ENCODE measurements around the gene GPC6.

The GPC6 gene

GRCh38 chr13:93806861-93807260 lies 580.3 kb downstream of the GPC6 start:
- no peak overlapping the region for H3K27ac ChIP-seq (replicated peaks; ENCODE audit: low read length)
- no peak for DNase-seq (ENCODE audit: low spot score)
- H3K27me3 ChIP-seq (ENCODE audit: control insufficient read depth in 3 of 3, insufficient read depth in 3 of 3, low read depth in 1 of 3, low read length in 3 of 3), result no peaks in the 10 kb centered on the region
- no peaks in the 10 kb centered on the region for H3K36me3 ChIP-seq (replicated peaks in 1 of 2; ENCODE audit: control insufficient read depth in 2 of 2, insufficient read depth in 2 of 2, low read length in 2 of 2)
- H3K4me3 ChIP-seq (ENCODE audit: low read length in 2 of 2), result no peak overlapping the region
- H2BK5ac ChIP-seq (ENCODE audit: low read length), result no peak overlapping the region
- H3K4me1 ChIP-seq (ENCODE audit: control insufficient read depth in 2 of 2, insufficient read depth in 1 of 2, low read depth in 1 of 2, low read length in 2 of 2), result peaks cover 14 to 19% of the 10 kb centered on the region in 2 donors
- no peak overlapping the region for H3K23ac ChIP-seq (ENCODE audit: low read depth, low read length, poor library complexity)
- H2AFZ ChIP-seq (ENCODE audit: low read length), result no peak overlapping the region
- no peak overlapping the region for H3K9ac ChIP-seq (ENCODE audit: low read depth, low read length, poor library complexity)
- no peaks in the 10 kb centered on the region for H3K79me1 ChIP-seq (ENCODE audit: low read depth, low read length)
- no peak overlapping the region for H2BK15ac ChIP-seq (ENCODE audit: low read length)
- no peak overlapping the region for H3K4ac ChIP-seq (ENCODE audit: low read length)
- H2AK5ac ChIP-seq (ENCODE audit: low read depth, low read length), result no peak overlapping the region
- H3K18ac ChIP-seq (ENCODE audit: low read length), result no peak overlapping the region
- no CpG with 5 or more reads among the region's 1 CpG for WGBS, 2 donors (ENCODE audit: extremely low coverage in 2 of 2, insufficient read length in 2 of 2, insufficient replicate concordance in 1 of 2)
- no peak overlapping the region for H2BK12ac ChIP-seq (ENCODE audit: low read length)
- no peak overlapping the region for H3K14ac ChIP-seq (ENCODE audit: low read length)
- H3K4me2 ChIP-seq (ENCODE audit: insufficient read depth, low read length, poor library complexity, severe bottlenecking), result no peak overlapping the region
- H3K9me3 ChIP-seq (replicated peaks in 1 of 2; ENCODE audit: control insufficient read depth in 2 of 2, insufficient read depth in 1 of 2, low read depth in 1 of 2, low read length in 2 of 2), result no peaks in the 10 kb centered on the region
- no peak overlapping the region for H4K91ac ChIP-seq (ENCODE audit: low read depth, low read length, poor library complexity)
- no peak overlapping the region for H2BK120ac ChIP-seq (ENCODE audit: low read depth, low read length)
- H4K8ac ChIP-seq (ENCODE audit: low read depth, low read length), result no peak overlapping the region

- H3K9ac ChIP-seq (ENCODE audit: low read depth, low read length, poor library complexity), result no peak overlapping the region
- no peak overlapping the region for H4K8ac ChIP-seq (ENCODE audit: low read depth, low read length)
- H3K27me3 ChIP-seq (ENCODE audit: control insufficient read depth in 3 of 3, insufficient read depth in 3 of 3, low read depth in 1 of 3, low read length in 3 of 3), result no peaks in the 10 kb centered on the region
- WGBS, 2 donors (ENCODE audit: extremely low coverage in 2 of 2, insufficient read length in 2 of 2, insufficient replicate concordance in 1 of 2), result no CpG with 5 or more reads among the region's 4 CpGs
- no peak overlapping the region for H3K23ac ChIP-seq (ENCODE audit: low read depth, low read length, poor library complexity)
- H3K4me3 ChIP-seq (ENCODE audit: low read length in 2 of 2), result no peak overlapping the region
- H2AK5ac ChIP-seq (ENCODE audit: low read depth, low read length), result no peak overlapping the region
- no peaks in the 10 kb centered on the region for H3K36me3 ChIP-seq (replicated peaks in 1 of 2; ENCODE audit: control insufficient read depth in 2 of 2, insufficient read depth in 2 of 2, low read length in 2 of 2)
- no peaks in the 10 kb centered on the region for H3K9me3 ChIP-seq (replicated peaks in 1 of 2; ENCODE audit: control insufficient read depth in 2 of 2, insufficient read depth in 1 of 2, low read depth in 1 of 2, low read length in 2 of 2)
- H2BK12ac ChIP-seq (ENCODE audit: low read length), result no peak overlapping the region
- no peak for DNase-seq (ENCODE audit: low spot score)
- H2BK5ac ChIP-seq (ENCODE audit: low read length), result no peak overlapping the region
- H2BK15ac ChIP-seq (ENCODE audit: low read length), result no peak overlapping the region
- H2BK120ac ChIP-seq (ENCODE audit: low read depth, low read length), result no peak overlapping the region
- H3K4ac ChIP-seq (ENCODE audit: low read length), result no peak overlapping the region
- no peak overlapping the region for H3K27ac ChIP-seq (replicated peaks; ENCODE audit: low read length)
- H3K18ac ChIP-seq (ENCODE audit: low read length), result no peak overlapping the region
- peaks cover 14 to 19% of the 10 kb centered on the region in 2 donors for H3K4me1 ChIP-seq (ENCODE audit: control insufficient read depth in 2 of 2, insufficient read depth in 1 of 2, low read depth in 1 of 2, low read length in 2 of 2)
- no peak overlapping the region for H3K14ac ChIP-seq (ENCODE audit: low read length)
- no peaks in the 10 kb centered on the region for H3K79me1 ChIP-seq (ENCODE audit: low read depth, low read length)
- no peak overlapping the region for H4K91ac ChIP-seq (ENCODE audit: low read depth, low read length, poor library complexity)
- H3K4me2 ChIP-seq (ENCODE audit: insufficient read depth, low read length, poor library complexity, severe bottlenecking), result no peak overlapping the region
- H2AFZ ChIP-seq (ENCODE audit: low read length), result peak overlapping the region; percentile 5
Observed at GRCh38 chr13:93810264-93810663, 583.7 kb downstream of the GPC6 start.

- no peak for DNase-seq (ENCODE audit: low spot score)
- Histone ChIP-seq H3K4ac (ENCODE audit: low read length) (no peak overlapping the region), H2BK120ac (ENCODE audit: low read depth, low read length) (no peak overlapping the region), H3K79me1 (ENCODE audit: low read depth, low read length) (no peaks in the 10 kb centered on the region), H2AK5ac (ENCODE audit: low read depth, low read length) (no peak overlapping the region), H2BK12ac (ENCODE audit: low read length) (no peak overlapping the region), H3K23ac (ENCODE audit: low read depth, low read length, poor library complexity) (no peak overlapping the region), H3K14ac (ENCODE audit: low read length) (no peak overlapping the region), H4K8ac (ENCODE audit: low read depth, low read length) (no peak overlapping the region), H3K9ac (ENCODE audit: low read depth, low read length, poor library complexity) (no peak overlapping the region), H3K9me3 (replicated peaks in 1 of 2; ENCODE audit: control insufficient read depth in 2 of 2, insufficient read depth in 1 of 2, low read depth in 1 of 2, low read length in 2 of 2) (no peaks in the 10 kb centered on the region), H3K27me3 (ENCODE audit: control insufficient read depth in 3 of 3, insufficient read depth in 3 of 3, low read depth in 1 of 3, low read length in 3 of 3) (no peaks in the 10 kb centered on the region), H3K4me3 (ENCODE audit: low read length in 2 of 2) (no peak overlapping the region), H3K36me3 (replicated peaks in 1 of 2; ENCODE audit: control insufficient read depth in 2 of 2, insufficient read depth in 2 of 2, low read length in 2 of 2) (no peaks in the 10 kb centered on the region), H2BK15ac (ENCODE audit: low read length) (no peak overlapping the region), H2AFZ (ENCODE audit: low read length) (no peak overlapping the region), H3K4me1 (ENCODE audit: control insufficient read depth in 2 of 2, insufficient read depth in 1 of 2, low read depth in 1 of 2, low read length in 2 of 2) (peaks cover 12 to 19% of the 10 kb centered on the region in 2 donors), H4K91ac (ENCODE audit: low read depth, low read length, poor library complexity) (no peak overlapping the region), H3K18ac (ENCODE audit: low read length) (no peak overlapping the region), H2BK5ac (ENCODE audit: low read length) (no peak overlapping the region), H3K4me2 (ENCODE audit: insufficient read depth, low read length, poor library complexity, severe bottlenecking) (no peak overlapping the region), H3K27ac (replicated peaks; ENCODE audit: low read length) (no peak overlapping the region)
- no CpG with 5 or more reads among the region's 3 CpGs for WGBS, 2 donors (ENCODE audit: extremely low coverage in 2 of 2, insufficient read length in 2 of 2, insufficient replicate concordance in 1 of 2)
Observed at GRCh38 chr13:93811071-93811737, 584.6 kb downstream of the GPC6 start.

GRCh38 chr13:93811738-93812112 lies 585.1 kb downstream of the GPC6 start:
- no CpG with 5 or more reads among the region's 3 CpGs for WGBS, 2 donors (ENCODE audit: extremely low coverage in 2 of 2, insufficient read length in 2 of 2, insufficient replicate concordance in 1 of 2)
- no peak overlapping the region for H3K4me3 ChIP-seq (ENCODE audit: low read length in 2 of 2)

More at GRCh38 chr13:93811738-93812112, 585.1 kb downstream of the GPC6 start:
- H2BK5ac ChIP-seq (ENCODE audit: low read length), result no peak overlapping the region
- no peak overlapping the region for H3K4me2 ChIP-seq (ENCODE audit: insufficient read depth, low read length, poor library complexity, severe bottlenecking)
- H2BK120ac ChIP-seq (ENCODE audit: low read depth, low read length), result no peak overlapping the region
- peaks cover 12 to 19% of the 10 kb centered on the region in 2 donors for H3K4me1 ChIP-seq (ENCODE audit: control insufficient read depth in 2 of 2, insufficient read depth in 1 of 2, low read depth in 1 of 2, low read length in 2 of 2)
- no peak overlapping the region for H4K8ac ChIP-seq (ENCODE audit: low read depth, low read length)
- H3K36me3 ChIP-seq (replicated peaks in 1 of 2; ENCODE audit: control insufficient read depth in 2 of 2, insufficient read depth in 2 of 2, low read length in 2 of 2), result no peaks in the 10 kb centered on the region
- H3K9ac ChIP-seq (ENCODE audit: low read depth, low read length, poor library complexity), result no peak overlapping the region
- H2AFZ ChIP-seq (ENCODE audit: low read length), result no peak overlapping the region
- no peak for DNase-seq (ENCODE audit: low spot score)
- no peaks in the 10 kb centered on the region for H3K79me1 ChIP-seq (ENCODE audit: low read depth, low read length)
- no peak overlapping the region for H4K91ac ChIP-seq (ENCODE audit: low read depth, low read length, poor library complexity)
- no peak overlapping the region for H3K18ac ChIP-seq (ENCODE audit: low read length)
- H2BK12ac ChIP-seq (ENCODE audit: low read length), result no peak overlapping the region
- H3K27me3 ChIP-seq (ENCODE audit: control insufficient read depth in 3 of 3, insufficient read depth in 3 of 3, low read depth in 1 of 3, low read length in 3 of 3), result no peaks in the 10 kb centered on the region
- no peak overlapping the region for H3K4ac ChIP-seq (ENCODE audit: low read length)
- H2AK5ac ChIP-seq (ENCODE audit: low read depth, low read length), result no peak overlapping the region
- no peak overlapping the region for H3K23ac ChIP-seq (ENCODE audit: low read depth, low read length, poor library complexity)
- no peak overlapping the region for H3K27ac ChIP-seq (replicated peaks; ENCODE audit: low read length)
- no peaks in the 10 kb centered on the region for H3K9me3 ChIP-seq (replicated peaks in 1 of 2; ENCODE audit: control insufficient read depth in 2 of 2, insufficient read depth in 1 of 2, low read depth in 1 of 2, low read length in 2 of 2)
- no peak overlapping the region for H3K14ac ChIP-seq (ENCODE audit: low read length)
- H2BK15ac ChIP-seq (ENCODE audit: low read length), result no peak overlapping the region

Data from neuronal stem cell (in vitro differentiated cells).